MCF 10A (cell line): ENCODE data around the gene UGT1A10. TPM values are rescaled to one million over a fixed set of nuclear protein-coding genes. Genes with fewer than 3 reads are reported as not detected.

Experiments used
- BruUV-seq: library from RNA; stranded (reverse); fragments of 400-500 nt; replicated peaks from 2 replicates; lab custom pipeline; 2021; lab: Mats Ljungman, UMichigan
- CTCF ChIA-PET: fragments of 300-600 bp; sonication (Branson Sonifier 250); formaldehyde crosslinking; extraction: SDS; loops from one replicate; lab custom pipeline; 2021; ENCODE audit warnings: antibody characterized with exemption, inconsistent platforms; lab: Yijun Ruan, JAX
- POLR2A ChIA-PET: fragments of 300-600, 350-650 bp; sonication (Branson Sonifier 250); formaldehyde crosslinking; extraction: SDS; loops from one replicate; lab custom pipeline; 2020; ENCODE audit warnings: antibody characterized with exemption, inconsistent platforms; lab: Yijun Ruan, JAX
- DNase-seq: peaks from one replicate; pipeline ENCODE4 v3.0.0-alpha.2; 2018; ENCODE audit not compliant: unreplicated experiment
- H3K27ac Mint-ChIP-seq: one replicate; pipeline ENCODE4 v1.8.0; 2022; ENCODE audit warnings: mild to moderate bottlenecking, low read depth, mixed read lengths; ENCODE audit not compliant: unreplicated experiment
- H3K27me3 Mint-ChIP-seq: one replicate; pipeline ENCODE4 v1.8.0; 2022; ENCODE audit warnings: mixed read lengths; ENCODE audit not compliant: insufficient read depth, unreplicated experiment
- H3K36me3 Mint-ChIP-seq: one replicate; pipeline ENCODE4 v1.8.0; 2022; ENCODE audit warnings: mild to moderate bottlenecking, moderate library complexity, mixed read lengths; ENCODE audit not compliant: insufficient read depth, unreplicated experiment
- H3K4me1 Mint-ChIP-seq: one replicate; pipeline ENCODE4 v1.8.0; 2022; ENCODE audit warnings: mixed read lengths; ENCODE audit not compliant: insufficient read depth, unreplicated experiment
- H3K4me3 Mint-ChIP-seq: one replicate; pipeline ENCODE4 v1.8.0; 2022; ENCODE audit warnings: mild to moderate bottlenecking, moderate library complexity, mixed read lengths; ENCODE audit not compliant: unreplicated experiment
- H3K9me3 Mint-ChIP-seq: one replicate; pipeline ENCODE4 v1.8.0; 2022; ENCODE audit warnings: mixed read lengths; ENCODE audit not compliant: unreplicated experiment
- CTCF ChIP-seq: fragments of 200-600 bp; IDR thresholded peaks from one replicate; pipeline ENCODE4 v1.8.0; 2022; ENCODE audit warnings: antibody characterized with exemption, mild to moderate bottlenecking; ENCODE audit not compliant: unreplicated experiment
- intact Hi-C: fragments of 100-400 bp; cut with micrococcal nuclease; formaldehyde crosslinking; loops from 2 replicates; pipeline ENCODE4 v1.14.1; 2022
- total RNA-seq: library from RNA; stranded (reverse); gene quantifications from 2 replicates; pipeline ENCODE4 v1.2.3, GENCODE V29; 2022

The UGT1A10 gene
- total RNA-seq, 1 experiment from 2014 or later: not detected

GRCh38 chr2:233813236-233814055 lies 177.2 kb downstream of the UGT1A10 start:
- no peaks in the 10 kb centered on the region for H3K4me1 Mint-ChIP-seq
- no TSS peak for BruUV-seq
- intact Hi-C loops: no loop called here
- DNase-seq: no peak
- no peaks in the 10 kb centered on the region for H3K9me3 Mint-ChIP-seq
- TF ChIP-seq CTCF: no peak
- peaks cover 13% of the 10 kb centered on the region for H3K27me3 Mint-ChIP-seq
- no peak overlapping the region for H3K4me3 Mint-ChIP-seq
- no peaks in the 10 kb centered on the region for H3K36me3 Mint-ChIP-seq
- H3K27ac Mint-ChIP-seq: no peak overlapping the region
- ChIA-PET CTCF (no interaction called here), POLR2A (no interaction called here)

GRCh38 chr2:233814056-233814835 lies 178.0 kb downstream of the UGT1A10 start:
- H3K36me3 Mint-ChIP-seq: no peaks in the 10 kb centered on the region
- no peak overlapping the region for H3K27ac Mint-ChIP-seq
- intact Hi-C loops: no loop called here
- CTCF ChIA-PET: interaction anchor here (0.7 kb wide), 1 partner anchor 103 kb away, joined by 3 read pairs; no protein-coding TSS in a partner anchor
- peak; percentile 16 for DNase-seq
- H3K4me1 Mint-ChIP-seq: no peaks in the 10 kb centered on the region
- H3K27me3 Mint-ChIP-seq: peaks cover 12% of the 10 kb centered on the region
- POLR2A ChIA-PET: no interaction called here
- H3K4me3 Mint-ChIP-seq: no peak overlapping the region
- no peaks in the 10 kb centered on the region for H3K9me3 Mint-ChIP-seq
- BruUV-seq: no TSS peak
- TF ChIP-seq CTCF: no peak

GRCh38 chr2:233815861-233816260 lies 179.6 kb downstream of the UGT1A10 start:
- no TSS peak for BruUV-seq
- no peaks in the 10 kb centered on the region for H3K27me3 Mint-ChIP-seq
- H3K4me3 Mint-ChIP-seq: no peak overlapping the region
- DNase-seq: no peak
- TF ChIP-seq CTCF: no peak
- intact Hi-C loops: no loop called here
- H3K9me3 Mint-ChIP-seq: no peaks in the 10 kb centered on the region
- no peak overlapping the region for H3K27ac Mint-ChIP-seq
- CTCF ChIA-PET: no interaction called here
- no peaks in the 10 kb centered on the region for H3K36me3 Mint-ChIP-seq
- POLR2A ChIA-PET: no interaction called here
- no peaks in the 10 kb centered on the region for H3K4me1 Mint-ChIP-seq

GRCh38 chr2:233816334-233816733 lies 180.1 kb downstream of the UGT1A10 start:
- no TSS peak for BruUV-seq
- H3K4me3 Mint-ChIP-seq: no peak overlapping the region
- no peaks in the 10 kb centered on the region for H3K9me3 Mint-ChIP-seq
- no peaks in the 10 kb centered on the region for H3K27me3 Mint-ChIP-seq
- intact Hi-C loops: no loop called here
- no peaks in the 10 kb centered on the region for H3K4me1 Mint-ChIP-seq
- ChIA-PET POLR2A (no interaction called here), CTCF (no interaction called here)
- H3K36me3 Mint-ChIP-seq: no peaks in the 10 kb centered on the region
- TF ChIP-seq CTCF: no peak
- DNase-seq: no peak
- no peak overlapping the region for H3K27ac Mint-ChIP-seq
